A673 (cell line): ENCODE measurements around the gene EDN3.

Experiments used
- EZH2 ChIP-seq: fragments of 200-600 bp; sonication (generic); IDR thresholded peaks from 2 replicates; pipeline ENCODE4 v1.6.1; 2017; ENCODE audit warnings: borderline replicate concordance, low read depth, mild to moderate bottlenecking, mixed read lengths, antibody characterized with exemption, low read length; ENCODE audit not compliant: poor library complexity, severe bottlenecking
- TF ChIP-seq, protein P1 (sequence below): fragments of 300-800, 200-600 bp; sonication (generic); conservative IDR thresholded peaks from 2 replicates; pipeline ENCODE4 v1.5.1; 2017; ENCODE audit warnings: low read depth, mild to moderate bottlenecking, antibody characterized with exemption, low read length, moderate library complexity, mixed read lengths

GRCh38 chr20:59324521-59325141, 24.2 kb downstream of the EDN3 start:
- no peak for TF ChIP-seq EZH2
- TF ChIP-seq, protein P1, sequence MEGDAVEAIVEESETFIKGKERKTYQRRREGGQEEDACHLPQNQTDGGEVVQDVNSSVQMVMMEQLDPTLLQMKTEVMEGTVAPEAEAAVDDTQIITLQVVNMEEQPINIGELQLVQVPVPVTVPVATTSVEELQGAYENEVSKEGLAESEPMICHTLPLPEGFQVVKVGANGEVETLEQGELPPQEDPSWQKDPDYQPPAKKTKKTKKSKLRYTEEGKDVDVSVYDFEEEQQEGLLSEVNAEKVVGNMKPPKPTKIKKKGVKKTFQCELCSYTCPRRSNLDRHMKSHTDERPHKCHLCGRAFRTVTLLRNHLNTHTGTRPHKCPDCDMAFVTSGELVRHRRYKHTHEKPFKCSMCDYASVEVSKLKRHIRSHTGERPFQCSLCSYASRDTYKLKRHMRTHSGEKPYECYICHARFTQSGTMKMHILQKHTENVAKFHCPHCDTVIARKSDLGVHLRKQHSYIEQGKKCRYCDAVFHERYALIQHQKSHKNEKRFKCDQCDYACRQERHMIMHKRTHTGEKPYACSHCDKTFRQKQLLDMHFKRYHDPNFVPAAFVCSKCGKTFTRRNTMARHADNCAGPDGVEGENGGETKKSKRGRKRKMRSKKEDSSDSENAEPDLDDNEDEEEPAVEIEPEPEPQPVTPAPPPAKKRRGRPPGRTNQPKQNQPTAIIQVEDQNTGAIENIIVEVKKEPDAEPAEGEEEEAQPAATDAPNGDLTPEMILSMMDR: no peak
